HEK293T (cell line): ENCODE data around the gene SKAP1.

ENCODE experiments used
- BHLHE40 ChIP-seq: fragments of 450-650 bp; IDR thresholded peaks from 2 replicates; pipeline ENCODE4 v1.6.1; 2016; ENCODE audit warnings: mild to moderate bottlenecking, moderate library complexity, borderline replicate concordance
- ELF4 ChIP-seq: fragments of 450-650 bp; IDR thresholded peaks from 2 replicates; pipeline ENCODE4 v1.6.1; 2017; ENCODE audit warnings: antibody characterized with exemption
- L3MBTL2 ChIP-seq: fragments of 450-650 bp; conservative IDR thresholded peaks from 2 replicates; pipeline ENCODE4 v1.6.1; 2016; ENCODE audit warnings: mild to moderate bottlenecking
- LEF1 ChIP-seq: fragments of 450-650 bp; IDR thresholded peaks from 2 replicates; pipeline ENCODE4 v1.6.1; 2017; ENCODE audit warnings: mild to moderate bottlenecking, borderline replicate concordance
- ZNF384 ChIP-seq: fragments of 450-650 bp; IDR thresholded peaks from 2 replicates; pipeline ENCODE4 v1.6.1; 2016

GRCh38 chr17:48219617-48220016 is 210.4 kb downstream of the SKAP1 start:
- no peak for TF ChIP-seq LEF1
- no peak for TF ChIP-seq L3MBTL2
- TF ChIP-seq ELF4 = no peak
- TF ChIP-seq ZNF384 = no peak
- TF ChIP-seq BHLHE40 = no peak
